KBM-7 (cell line): Measurements from ENCODE around the gene PPP5C.

Experiments used
- DNase-seq: peaks from one replicate; pipeline ENCODE4 v3.0.0-alpha.2; 2015
- in situ Hi-C: fragments of 300-500 bp; cut with MboI; formaldehyde crosslinking; loops from 2 replicates; pipeline ENCODE4 v1.14.3; 2020; ENCODE audit warnings: low sequenced_read_pairs, low pct_unique_long_range_greater_than_20kb, mixed read lengths

The PPP5C gene

DNA sequence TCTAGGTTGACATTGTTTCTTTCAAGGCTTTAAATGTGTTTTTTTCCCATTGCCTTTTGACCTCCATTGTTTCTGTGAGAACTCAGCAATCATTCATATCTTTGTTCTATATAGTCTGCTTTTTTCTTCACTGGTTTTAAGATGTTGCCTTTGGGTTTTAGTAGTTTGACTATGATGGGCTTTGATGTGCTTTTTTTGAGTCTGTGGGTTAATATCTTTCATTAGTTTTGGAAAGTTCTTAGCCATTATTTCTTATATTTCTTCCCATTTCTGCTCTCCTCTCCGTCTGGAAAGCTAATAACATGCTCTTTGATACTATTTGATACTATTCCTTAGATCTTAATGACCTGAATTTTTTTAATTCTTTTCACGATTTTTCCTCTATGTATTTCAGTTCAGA lies 33.8 kb downstream of the PPP5C start:
- in situ Hi-C loops, result no loop called here

GRCh38 chr19:46381346-46381745 lies 34.5 kb downstream of the PPP5C start:
- in situ Hi-C loops, result no loop called here
- no peak for DNase-seq

More for the DNA sequence above, 33.8 kb downstream of the PPP5C start:
- DNase-seq, result no peak

DNA sequence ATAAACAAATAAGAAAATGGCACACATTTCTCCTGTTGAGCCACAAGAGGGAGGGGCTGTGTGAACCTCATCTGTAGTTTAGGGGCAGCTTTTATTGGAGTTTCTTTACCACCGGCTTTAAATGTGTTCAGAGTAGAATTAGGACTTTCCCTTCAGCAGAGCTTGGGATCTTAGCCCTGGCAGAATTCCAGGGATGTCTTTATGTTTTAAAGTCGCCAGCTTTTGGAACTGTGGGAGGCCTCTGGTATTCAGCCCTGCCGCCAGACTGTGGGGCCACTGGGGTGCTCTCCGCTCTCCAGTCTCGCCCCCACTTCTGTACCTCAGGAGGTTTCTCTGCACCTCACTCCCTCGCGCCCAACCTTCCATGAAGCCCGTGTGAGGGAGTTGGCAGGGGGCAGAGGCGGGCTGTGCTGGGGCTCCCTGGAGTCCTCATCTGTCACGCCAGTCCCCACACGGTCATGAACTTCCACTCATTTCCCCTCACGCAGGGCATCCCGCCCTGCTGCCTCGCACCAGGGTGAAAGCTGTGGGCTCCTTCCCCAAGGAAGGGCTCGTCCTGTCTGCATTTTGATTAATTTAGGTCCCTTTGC lies 35.0 kb downstream of the PPP5C start:
- DNase-seq, result no peak
- in situ Hi-C loops, result no loop called here

- DNase-seq, result no peak
- in situ Hi-C loops, result no loop called here
Observed at GRCh38 chr19:46383171-46383815, 36.4 kb downstream of the PPP5C start.

- in situ Hi-C loops, result no loop called here
- DNase-seq, result no peak
Observed at GRCh38 chr19:46383846-46384245, 37.0 kb downstream of the PPP5C start.

DNA sequence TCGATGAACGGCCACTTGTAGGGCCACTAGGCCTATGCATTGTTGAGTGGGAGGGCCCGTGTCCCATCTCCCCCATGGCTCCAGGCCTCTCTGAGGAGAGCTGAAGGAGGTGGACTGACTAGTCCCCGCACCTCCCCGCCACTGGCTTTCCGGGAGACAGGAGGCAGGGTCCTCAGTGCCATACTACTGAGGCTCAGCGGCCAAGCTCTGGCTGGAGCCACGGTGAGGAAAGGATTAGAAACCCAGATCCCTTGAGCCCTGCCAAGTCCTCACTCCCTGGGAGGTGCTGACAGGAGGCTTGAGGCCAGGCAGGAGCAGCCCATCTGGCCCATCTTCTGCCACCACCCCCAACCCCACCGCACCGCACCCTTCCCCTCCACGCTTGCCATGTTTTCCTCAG lies 37.5 kb downstream of the PPP5C start:
- in situ Hi-C loops, result no loop called here
- no peak for DNase-seq

DNA sequence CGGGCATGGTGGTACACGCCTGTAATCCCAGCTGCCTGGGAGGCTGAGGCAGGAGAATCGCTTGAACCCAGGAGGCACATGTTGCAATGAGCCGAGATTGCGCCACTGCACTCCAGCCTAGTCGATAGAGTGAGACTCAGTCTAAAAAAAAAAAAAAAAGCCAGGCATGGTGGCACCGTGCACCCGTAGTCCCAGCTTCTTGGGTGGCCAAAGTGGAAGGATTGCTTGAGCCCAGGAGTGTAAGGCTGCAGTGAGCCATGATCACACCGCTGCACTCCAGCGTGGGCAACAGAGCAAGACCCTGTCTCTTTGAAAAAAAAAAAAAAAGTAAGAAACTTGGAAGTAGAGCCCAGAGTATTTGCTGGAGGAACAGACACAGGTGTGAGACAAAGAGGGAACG lies 38.7 kb downstream of the PPP5C start:
- in situ Hi-C loops, result no loop called here
- DNase-seq, result no peak

GRCh38 chr19:46386151-46386550 lies 39.3 kb downstream of the PPP5C start:
- DNase-seq, result no peak
- in situ Hi-C loops, result no loop called here

- DNase-seq, result no peak
- in situ Hi-C loops, result no loop called here
Observed at GRCh38 chr19:46386996-46387712, 40.3 kb downstream of the PPP5C start.

GRCh38 chr19:46387713-46388130 lies 40.8 kb downstream of the PPP5C start:
- DNase-seq, result no peak
- in situ Hi-C loops, result no loop called here

DNA sequence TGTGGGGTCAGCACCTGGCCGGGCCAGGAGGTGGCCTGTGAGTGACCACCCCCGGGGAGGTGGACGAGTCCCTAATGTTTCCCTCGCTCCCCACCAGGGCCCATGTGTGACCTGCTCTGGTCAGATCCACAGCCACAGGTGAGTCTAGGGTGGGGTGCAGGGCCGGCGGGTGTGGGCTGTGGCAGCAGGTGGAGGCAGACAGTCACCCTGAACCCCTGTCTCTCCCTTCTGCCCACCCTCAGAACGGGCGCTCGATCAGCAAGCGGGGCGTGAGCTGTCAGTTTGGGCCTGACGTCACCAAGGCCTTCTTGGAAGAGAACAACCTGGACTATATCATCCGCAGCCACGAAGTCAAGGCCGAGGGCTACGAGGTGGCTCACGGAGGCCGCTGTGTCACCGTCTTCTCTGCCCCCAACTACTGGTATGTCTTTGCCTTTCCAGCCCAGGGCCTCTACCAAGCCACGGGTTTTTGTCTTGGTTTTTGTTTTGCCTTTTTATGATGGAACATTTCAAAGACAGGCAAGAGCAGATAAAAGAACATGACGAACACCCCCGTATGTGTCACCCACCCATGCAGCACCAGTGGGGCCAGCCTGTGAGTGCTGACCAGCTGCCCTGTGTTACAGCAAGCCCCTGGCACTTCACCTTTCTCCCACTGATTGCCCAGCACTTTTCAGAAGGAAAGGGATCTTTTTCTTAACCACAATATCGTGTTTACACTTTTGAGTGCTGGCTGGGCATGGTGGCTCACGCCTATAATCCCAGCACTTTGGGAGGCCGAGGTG lies 41.6 kb downstream of the PPP5C start:
- in situ Hi-C loops, result no loop called here
- no peak for DNase-seq

- DNase-seq, result no peak
- in situ Hi-C loops, result loop anchor here (10.0 kb wide), 1 partner anchor 105 kb away; the partner anchor contains the start of gene PNMA8B
Observed at GRCh38 chr19:46390121-46390858, 43.4 kb downstream of the PPP5C start.

GRCh38 chr19:46390866-46391265 lies 44.0 kb downstream of the PPP5C start:
- DNase-seq, result no peak
- in situ Hi-C loops, result loop anchor here (10.0 kb wide), 1 partner anchor 104 kb away; the partner anchor contains the start of gene PNMA8B

DNA sequence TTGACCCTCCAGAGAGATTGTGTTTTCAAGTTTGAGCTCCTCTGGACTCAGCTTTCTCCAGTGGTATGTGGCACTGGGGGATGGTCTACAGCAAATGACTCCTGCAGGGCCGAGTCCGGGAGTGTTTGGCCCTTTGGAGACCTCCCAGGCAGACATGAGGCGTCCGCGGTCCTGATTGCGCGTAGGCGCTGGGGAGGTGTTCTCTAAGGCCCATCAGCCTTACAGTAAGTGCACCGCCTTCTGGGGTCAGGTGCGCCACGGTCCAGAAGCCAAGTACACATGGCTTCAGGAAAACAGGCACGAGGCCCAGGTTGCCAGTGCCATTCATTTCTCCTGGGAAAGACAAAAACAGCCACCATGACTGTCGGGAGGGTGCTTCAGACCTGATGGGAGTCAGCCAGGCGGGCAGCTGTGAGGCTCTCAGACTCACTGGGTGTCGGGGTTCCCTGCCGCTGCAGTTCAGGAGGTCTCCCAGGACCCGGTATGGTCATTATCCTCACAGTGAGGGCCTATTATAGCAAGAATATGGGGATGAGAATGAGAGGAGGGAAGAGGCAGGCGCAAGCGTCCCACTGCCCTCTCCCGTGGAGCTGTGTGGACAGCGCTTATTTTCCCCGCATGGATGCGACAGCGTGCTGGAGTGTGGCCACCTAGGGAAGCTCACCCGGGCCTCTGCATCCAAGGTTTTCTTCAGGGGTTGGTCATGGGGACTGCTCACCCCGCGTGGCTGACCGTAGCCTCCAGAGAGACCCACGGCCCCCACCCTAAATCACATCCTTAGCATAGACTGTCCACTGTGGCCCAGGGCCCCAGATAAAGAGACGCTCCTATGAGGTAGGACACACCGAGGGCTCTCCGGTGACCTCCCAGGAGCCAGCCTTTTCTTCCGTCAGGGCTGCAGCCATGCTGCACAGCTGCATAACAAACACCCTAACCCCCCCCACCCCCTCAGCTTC lies 44.7 kb downstream of the PPP5C start:
- no peak for DNase-seq
- in situ Hi-C loops, result loop anchor here (10.0 kb wide), 1 partner anchor 103 kb away; the partner anchor contains the start of gene PNMA8B

DNA sequence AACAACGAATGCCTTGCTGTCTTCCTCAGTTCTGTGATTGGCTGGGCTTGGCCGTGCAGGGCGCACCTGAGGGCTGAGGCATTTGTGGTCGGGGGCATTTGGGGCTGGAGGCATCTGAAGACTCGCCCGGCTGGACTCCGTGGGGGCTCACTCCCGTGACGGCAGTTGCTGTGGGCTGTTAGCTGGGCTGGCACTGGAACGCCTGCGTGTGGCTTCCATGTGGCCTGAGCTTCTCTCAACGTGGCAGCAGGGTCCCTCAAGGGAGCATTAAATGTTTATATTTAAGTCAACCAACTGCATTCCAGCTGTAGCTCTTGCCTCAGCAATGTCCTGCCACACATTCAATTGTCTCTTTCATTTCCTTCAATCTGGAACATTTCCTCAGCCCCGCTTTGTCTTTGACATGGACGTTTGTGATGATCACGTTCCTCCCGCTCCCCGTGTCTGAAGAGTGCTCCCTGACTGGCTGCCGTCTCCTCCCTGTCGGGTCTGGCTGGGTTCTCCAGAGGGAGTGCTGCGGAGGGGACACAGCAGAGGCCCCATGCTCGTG lies 45.4 kb downstream of the PPP5C start:
- in situ Hi-C loops, result loop anchor here (10.0 kb wide), 1 partner anchor 102 kb away; the partner anchor contains the start of gene PNMA8B
- DNase-seq, result no peak

DNA sequence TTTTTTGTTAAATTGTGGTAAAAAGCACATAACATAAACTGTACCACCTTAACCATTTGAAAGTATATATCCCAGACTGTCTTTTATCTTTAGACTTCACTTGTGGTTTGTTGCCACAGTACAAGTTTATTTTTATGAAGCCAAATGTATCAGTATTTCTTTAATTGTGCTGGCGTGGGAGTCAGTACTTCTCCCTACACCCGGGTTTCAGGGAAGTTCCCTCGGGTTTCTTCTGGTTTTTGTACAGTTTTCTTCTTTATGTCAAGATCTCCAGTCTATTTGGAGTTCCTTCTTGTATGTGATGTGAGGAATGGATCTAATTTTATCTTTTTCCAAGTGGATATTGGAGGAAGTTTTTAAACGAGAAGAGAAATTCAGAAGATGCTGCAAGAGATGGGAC lies 46.0 kb downstream of the PPP5C start:
- DNase-seq, result no peak
- in situ Hi-C loops, result loop anchor here (10.0 kb wide), 1 partner anchor 102 kb away; the partner anchor contains the start of gene PNMA8B
